Measurements from ENCODE around the gene GOT1.

The GOT1 gene

DNA sequence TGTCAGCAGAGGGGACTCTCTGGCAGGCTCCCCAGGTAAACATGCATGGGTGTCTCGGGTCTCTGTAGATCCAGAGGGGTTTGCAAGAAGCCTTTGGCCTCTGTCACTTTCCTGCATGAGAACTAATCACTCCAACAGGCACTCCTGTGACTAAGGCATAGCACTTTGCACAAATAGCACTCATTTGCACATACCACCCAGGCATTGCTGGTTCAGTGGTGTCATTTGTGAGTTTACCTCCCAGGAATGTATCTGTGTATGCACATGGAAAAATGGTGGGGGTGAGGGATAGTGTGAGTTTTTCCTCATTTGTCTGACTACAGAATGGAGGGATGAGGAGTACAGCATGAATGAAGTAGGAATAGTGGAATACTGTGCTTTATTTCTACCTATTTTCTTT lies 61.8 kb downstream of the GOT1 start:
- no peak for DNase-seq

GRCh38 chr10:99366666-99367065 lies 63.8 kb downstream of the GOT1 start:
- Histone ChIP-seq H3K27ac (ENCODE audit: insufficient read depth, low read length, poor library complexity, severe bottlenecking) (no peak overlapping the region), H3K4me3 (ENCODE audit: insufficient read depth, low read depth, low read length, poor library complexity, severe bottlenecking) (no peak overlapping the region), H3K36me3 (ENCODE audit: control insufficient read depth, insufficient read depth, low read length) (no peaks in the 10 kb centered on the region), H3K4me1 (ENCODE audit: control insufficient read depth, insufficient read depth, low read length, poor library complexity, severe bottlenecking) (no peaks in the 10 kb centered on the region), H3K27me3 (replicated peaks; ENCODE audit: control insufficient read depth, insufficient read depth, low read length, poor library complexity, severe bottlenecking) (no peaks in the 10 kb centered on the region), H3K9me3 (ENCODE audit: control insufficient read depth, low read length) (no peaks in the 10 kb centered on the region)
- no peak for DNase-seq

More for the DNA sequence above, 61.8 kb downstream of the GOT1 start:
- Histone ChIP-seq H3K27me3 (replicated peaks; ENCODE audit: control insufficient read depth, insufficient read depth, low read length, poor library complexity, severe bottlenecking) (no peaks in the 10 kb centered on the region), H3K4me3 (ENCODE audit: insufficient read depth, low read depth, low read length, poor library complexity, severe bottlenecking) (no peak overlapping the region), H3K4me1 (ENCODE audit: control insufficient read depth, insufficient read depth, low read length, poor library complexity, severe bottlenecking) (no peaks in the 10 kb centered on the region), H3K9me3 (ENCODE audit: control insufficient read depth, low read length) (no peaks in the 10 kb centered on the region), H3K27ac (ENCODE audit: insufficient read depth, low read length, poor library complexity, severe bottlenecking) (no peak overlapping the region), H3K36me3 (ENCODE audit: control insufficient read depth, insufficient read depth, low read length) (no peaks in the 10 kb centered on the region)

DNA sequence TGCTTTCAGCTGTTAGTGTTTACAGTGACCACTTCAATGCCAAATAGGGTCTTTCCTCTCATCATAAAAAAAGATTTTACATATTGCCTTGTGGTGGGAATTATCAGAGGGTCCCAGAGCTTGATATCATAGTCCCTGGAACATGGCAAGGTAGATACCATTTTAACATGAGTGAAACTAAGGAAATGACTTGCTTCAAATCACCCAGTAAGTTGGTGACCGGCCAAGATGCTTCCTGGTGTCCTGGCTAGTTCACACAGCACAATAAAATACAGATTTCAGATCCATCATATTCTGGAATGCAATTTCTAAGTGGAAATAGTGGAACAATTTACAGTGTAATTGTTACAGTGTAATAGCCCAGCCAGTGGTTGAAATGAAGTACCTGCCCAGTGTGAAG lies 64.7 kb downstream of the GOT1 start:
- Histone ChIP-seq H3K4me3 (ENCODE audit: insufficient read depth, low read depth, low read length, poor library complexity, severe bottlenecking) (no peak overlapping the region), H3K27ac (ENCODE audit: insufficient read depth, low read length, poor library complexity, severe bottlenecking) (no peak overlapping the region), H3K4me1 (ENCODE audit: control insufficient read depth, insufficient read depth, low read length, poor library complexity, severe bottlenecking) (no peaks in the 10 kb centered on the region), H3K27me3 (replicated peaks; ENCODE audit: control insufficient read depth, insufficient read depth, low read length, poor library complexity, severe bottlenecking) (no peaks in the 10 kb centered on the region), H3K9me3 (ENCODE audit: control insufficient read depth, low read length) (no peaks in the 10 kb centered on the region), H3K36me3 (ENCODE audit: control insufficient read depth, insufficient read depth, low read length) (no peaks in the 10 kb centered on the region)
- DNase-seq = no peak

DNA sequence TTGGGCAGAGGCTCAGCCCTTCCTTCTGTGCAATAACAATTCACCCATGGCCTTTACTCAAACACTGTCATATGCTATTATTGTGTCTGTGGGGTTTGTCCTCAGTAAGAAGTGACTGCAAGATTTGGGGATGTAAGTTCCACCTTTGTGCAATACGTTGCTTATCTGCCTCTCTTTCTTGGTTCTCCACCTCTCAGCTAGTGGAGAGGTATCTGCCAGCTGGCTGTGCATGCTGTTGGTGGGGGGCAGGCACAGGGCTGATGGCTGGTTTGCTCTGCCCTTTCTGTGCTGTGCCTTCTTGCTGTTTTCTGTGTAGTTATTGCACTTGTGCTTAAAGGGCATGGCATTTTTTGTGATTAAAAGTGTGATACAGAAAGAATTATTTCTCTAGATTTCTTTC lies 65.1 kb downstream of the GOT1 start:
- Histone ChIP-seq H3K4me3 (ENCODE audit: insufficient read depth, low read depth, low read length, poor library complexity, severe bottlenecking) (no peak overlapping the region), H3K4me1 (ENCODE audit: control insufficient read depth, insufficient read depth, low read length, poor library complexity, severe bottlenecking) (no peaks in the 10 kb centered on the region), H3K9me3 (ENCODE audit: control insufficient read depth, low read length) (no peaks in the 10 kb centered on the region), H3K27me3 (replicated peaks; ENCODE audit: control insufficient read depth, insufficient read depth, low read length, poor library complexity, severe bottlenecking) (no peaks in the 10 kb centered on the region), H3K36me3 (ENCODE audit: control insufficient read depth, insufficient read depth, low read length) (no peaks in the 10 kb centered on the region), H3K27ac (ENCODE audit: insufficient read depth, low read length, poor library complexity, severe bottlenecking) (no peak overlapping the region)
- no peak for DNase-seq

GRCh38 chr10:99364125-99364524 lies 66.3 kb downstream of the GOT1 start:
- Histone ChIP-seq H3K27me3 (replicated peaks; ENCODE audit: control insufficient read depth, insufficient read depth, low read length, poor library complexity, severe bottlenecking) (no peaks in the 10 kb centered on the region), H3K27ac (ENCODE audit: insufficient read depth, low read length, poor library complexity, severe bottlenecking) (no peak overlapping the region), H3K9me3 (ENCODE audit: control insufficient read depth, low read length) (no peaks in the 10 kb centered on the region), H3K4me3 (ENCODE audit: insufficient read depth, low read depth, low read length, poor library complexity, severe bottlenecking) (no peak overlapping the region), H3K4me1 (ENCODE audit: control insufficient read depth, insufficient read depth, low read length, poor library complexity, severe bottlenecking) (no peaks in the 10 kb centered on the region), H3K36me3 (ENCODE audit: control insufficient read depth, insufficient read depth, low read length) (no peaks in the 10 kb centered on the region)
- DNase-seq = no peak

GRCh38 chr10:99360934-99361333 lies 69.5 kb downstream of the GOT1 start:
- no peaks in the 10 kb centered on the region for H3K4me1 ChIP-seq (ENCODE audit: control insufficient read depth, insufficient read depth, low read length, poor library complexity, severe bottlenecking)
- H3K27ac ChIP-seq (ENCODE audit: insufficient read depth, low read length, poor library complexity, severe bottlenecking) = no peak overlapping the region
- no peak overlapping the region for H3K4me3 ChIP-seq (ENCODE audit: insufficient read depth, low read depth, low read length, poor library complexity, severe bottlenecking)
- DNase-seq = no peak
- no peaks in the 10 kb centered on the region for H3K36me3 ChIP-seq (ENCODE audit: control insufficient read depth, insufficient read depth, low read length)
- H3K9me3 ChIP-seq (ENCODE audit: control insufficient read depth, low read length) = no peaks in the 10 kb centered on the region
- H3K27me3 ChIP-seq (replicated peaks; ENCODE audit: control insufficient read depth, insufficient read depth, low read length, poor library complexity, severe bottlenecking) = no peaks in the 10 kb centered on the region

DNA sequence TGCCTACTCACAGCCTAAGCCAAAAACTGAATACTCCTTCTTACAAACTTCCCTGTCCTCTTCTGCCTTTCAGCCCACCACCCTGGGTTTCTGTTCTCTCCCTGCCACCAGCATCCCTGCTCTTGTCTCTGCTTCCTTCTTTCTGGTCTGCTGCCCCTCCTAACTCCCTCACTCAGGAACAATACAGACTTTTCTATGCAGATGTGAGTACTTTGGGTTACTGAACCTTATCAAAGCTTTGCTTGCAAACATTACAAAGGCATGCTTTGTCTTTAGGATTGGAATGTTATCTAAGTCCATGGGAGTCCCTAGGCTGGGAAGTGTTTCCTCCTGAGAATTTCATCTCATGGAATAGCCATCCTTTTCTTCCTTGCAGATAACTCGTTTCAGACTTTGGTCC lies 72.3 kb downstream of the GOT1 start:
- Histone ChIP-seq H3K27me3 (replicated peaks; ENCODE audit: control insufficient read depth, insufficient read depth, low read length, poor library complexity, severe bottlenecking) (no peaks in the 10 kb centered on the region), H3K4me1 (ENCODE audit: control insufficient read depth, insufficient read depth, low read length, poor library complexity, severe bottlenecking) (no peaks in the 10 kb centered on the region), H3K27ac (ENCODE audit: insufficient read depth, low read length, poor library complexity, severe bottlenecking) (no peak overlapping the region), H3K36me3 (ENCODE audit: control insufficient read depth, insufficient read depth, low read length) (no peaks in the 10 kb centered on the region), H3K9me3 (ENCODE audit: control insufficient read depth, low read length) (no peaks in the 10 kb centered on the region), H3K4me3 (ENCODE audit: insufficient read depth, low read depth, low read length, poor library complexity, severe bottlenecking) (no peak overlapping the region)
- DNase-seq = no peak

DNA sequence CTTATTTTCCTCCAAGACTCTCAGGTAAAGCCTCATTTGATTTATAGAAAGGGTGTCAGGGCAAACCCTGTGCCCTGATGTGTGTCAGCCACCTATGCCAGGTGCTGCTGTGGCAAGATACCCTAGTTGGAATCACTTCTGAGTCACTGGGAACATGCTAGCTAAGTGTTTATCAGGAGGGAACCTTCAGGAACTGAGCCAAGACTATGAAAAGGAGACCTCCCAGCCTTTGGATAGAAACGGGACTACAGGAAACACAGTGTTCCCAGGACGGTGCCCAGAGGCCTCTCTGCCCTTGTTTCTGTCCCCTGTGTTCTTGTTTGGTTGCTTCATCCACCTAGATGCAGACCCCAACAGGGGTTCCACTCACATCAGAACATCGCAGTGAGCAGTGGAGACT lies 72.7 kb downstream of the GOT1 start:
- no peaks in the 10 kb centered on the region for H3K36me3 ChIP-seq (ENCODE audit: control insufficient read depth, insufficient read depth, low read length)
- no peaks in the 10 kb centered on the region for H3K27me3 ChIP-seq (replicated peaks; ENCODE audit: control insufficient read depth, insufficient read depth, low read length, poor library complexity, severe bottlenecking)
- no peaks in the 10 kb centered on the region for H3K9me3 ChIP-seq (ENCODE audit: control insufficient read depth, low read length)
- no peak for DNase-seq
- no peaks in the 10 kb centered on the region for H3K4me1 ChIP-seq (ENCODE audit: control insufficient read depth, insufficient read depth, low read length, poor library complexity, severe bottlenecking)
- H3K4me3 ChIP-seq (ENCODE audit: insufficient read depth, low read depth, low read length, poor library complexity, severe bottlenecking) = no peak overlapping the region
- H3K27ac ChIP-seq (ENCODE audit: insufficient read depth, low read length, poor library complexity, severe bottlenecking) = no peak overlapping the region

GRCh38 chr10:99353182-99353581 lies 77.2 kb downstream of the GOT1 start:
- Histone ChIP-seq H3K27me3 (replicated peaks; ENCODE audit: control insufficient read depth, insufficient read depth, low read length, poor library complexity, severe bottlenecking) (no peaks in the 10 kb centered on the region), H3K36me3 (ENCODE audit: control insufficient read depth, insufficient read depth, low read length) (no peaks in the 10 kb centered on the region), H3K27ac (ENCODE audit: insufficient read depth, low read length, poor library complexity, severe bottlenecking) (no peak overlapping the region), H3K9me3 (ENCODE audit: control insufficient read depth, low read length) (no peaks in the 10 kb centered on the region), H3K4me3 (ENCODE audit: insufficient read depth, low read depth, low read length, poor library complexity, severe bottlenecking) (no peak overlapping the region), H3K4me1 (ENCODE audit: control insufficient read depth, insufficient read depth, low read length, poor library complexity, severe bottlenecking) (no peaks in the 10 kb centered on the region)
- DNase-seq = no peak

GRCh38 chr10:99347672-99348071 lies 82.8 kb downstream of the GOT1 start:
- H3K27me3 ChIP-seq (replicated peaks; ENCODE audit: control insufficient read depth, insufficient read depth, low read length, poor library complexity, severe bottlenecking) = no peaks in the 10 kb centered on the region
- H3K9me3 ChIP-seq (ENCODE audit: control insufficient read depth, low read length) = no peaks in the 10 kb centered on the region
- H3K4me3 ChIP-seq (ENCODE audit: insufficient read depth, low read depth, low read length, poor library complexity, severe bottlenecking) = no peak overlapping the region
- no peak overlapping the region for H3K27ac ChIP-seq (ENCODE audit: insufficient read depth, low read length, poor library complexity, severe bottlenecking)
- no peak for DNase-seq
- H3K36me3 ChIP-seq (ENCODE audit: control insufficient read depth, insufficient read depth, low read length) = no peaks in the 10 kb centered on the region
- H3K4me1 ChIP-seq (ENCODE audit: control insufficient read depth, insufficient read depth, low read length, poor library complexity, severe bottlenecking) = no peaks in the 10 kb centered on the region
